Liver (tissue), 9 donors: Measurements from ENCODE around the gene TRIM45. TPM values are rescaled to one million over a fixed set of nuclear protein-coding genes. Genes with fewer than 3 reads are reported as not detected.

Experiments
- DNase-seq: peaks from one replicate; pipeline ENCODE4 v3.0.0-alpha.2; 2017; ENCODE audit warnings: low spot score
- H3K27ac ChIP-seq, 2 donors: one replicate each; pipeline ENCODE4 v1.7.0; 2013; ENCODE audit warnings: inconsistent platforms in 2 of 2, low read length in 2 of 2, control low read depth in 1 of 2, low read depth in 1 of 2, mild to moderate bottlenecking in 1 of 2
- H3K27me3 ChIP-seq, 4 donors: one replicate each; pipeline versions ENCODE4 v1.6.1 to v1.7.0; 2013; ENCODE audit warnings: low read length in 3 of 4, inconsistent platforms in 1 of 4, mild to moderate bottlenecking in 1 of 4, moderate library complexity in 1 of 4; ENCODE audit not compliant: control insufficient read depth in 4 of 4, insufficient read depth in 4 of 4
- H3K36me3 ChIP-seq, 4 donors: one replicate each; pipeline versions ENCODE4 v1.6.1 to v1.7.0; 2013; ENCODE audit warnings: low read length in 3 of 4, mild to moderate bottlenecking in 3 of 4, low read depth in 1 of 4, moderate library complexity in 1 of 4; ENCODE audit not compliant: control insufficient read depth in 4 of 4, insufficient read depth in 3 of 4
- H3K4me1 ChIP-seq, 4 donors: one replicate each; pipeline versions ENCODE4 v1.6.1 to v1.7.0; 2013; ENCODE audit warnings: low read length in 3 of 4, mild to moderate bottlenecking in 3 of 4, moderate library complexity in 1 of 4; ENCODE audit not compliant: control insufficient read depth in 4 of 4, insufficient read depth in 4 of 4
- H3K4me3 ChIP-seq, 3 donors: one replicate each; pipeline versions ENCODE4 v1.6.1 to v1.7.0; 2013; ENCODE audit warnings: low read length in 3 of 3, control low read depth in 1 of 3, low read depth in 1 of 3, mild to moderate bottlenecking in 1 of 3
- H3K9ac ChIP-seq, 2 donors: one replicate each; pipeline ENCODE4 v1.7.0; 2013; ENCODE audit warnings: low read length in 2 of 2, mild to moderate bottlenecking in 2 of 2, moderate library complexity in 2 of 2, control low read depth in 1 of 2, low read depth in 1 of 2
- H3K9me3 ChIP-seq, 4 donors: one replicate each; pipeline versions ENCODE4 v1.6.1 to v1.7.0; 2013; ENCODE audit warnings: low read length in 3 of 4; ENCODE audit not compliant: control insufficient read depth in 4 of 4
- EGR1 ChIP-seq, 2 donors: IDR thresholded peaks; 2 replicates each; pipeline ENCODE4 v1.6.1; 2016 to 2018; ENCODE audit warnings: antibody characterized with exemption in 2 of 2, low read depth in 2 of 2
- FOXA1 ChIP-seq: IDR thresholded peaks from 2 replicates; pipeline ENCODE4 v1.6.1; 2016; ENCODE audit warnings: antibody characterized with exemption
- FOXA2 ChIP-seq: IDR thresholded peaks from 2 replicates; pipeline ENCODE4 v1.6.1; 2016; ENCODE audit warnings: antibody characterized with exemption
- GABPA ChIP-seq, 2 donors: IDR thresholded peaks in 1 of 2; conservative IDR thresholded peaks in 1 of 2; 2 replicates each; pipeline ENCODE4 v1.6.1; 2016; ENCODE audit warnings: antibody characterized with exemption in 2 of 2, mild to moderate bottlenecking in 1 of 2, moderate library complexity in 1 of 2
- HNF4A ChIP-seq, 2 donors: conservative IDR thresholded peaks; 2 replicates each; pipeline ENCODE4 v1.6.1; 2016; ENCODE audit warnings: antibody characterized with exemption in 2 of 2, mild to moderate bottlenecking in 2 of 2
- HNF4G ChIP-seq: IDR thresholded peaks from 2 replicates; pipeline ENCODE4 v1.6.1; 2016; ENCODE audit warnings: antibody characterized with exemption
- JUND ChIP-seq, 2 donors: IDR thresholded peaks; 2 replicates each; pipeline ENCODE4 v1.6.1; 2016; ENCODE audit warnings: antibody characterized with exemption in 2 of 2
- NR2F2 ChIP-seq: IDR thresholded peaks from 2 replicates; pipeline ENCODE4 v1.6.1; 2016; ENCODE audit warnings: antibody characterized with exemption
- RAD21 ChIP-seq, 2 donors: IDR thresholded peaks; 2 replicates each; pipeline ENCODE4 v1.6.1; 2016; ENCODE audit warnings: antibody characterized with exemption in 2 of 2, mild to moderate bottlenecking in 2 of 2
- RXRA ChIP-seq, 2 donors: IDR thresholded peaks; 2 replicates each; pipeline ENCODE4 v1.6.1; 2017 to 2018; ENCODE audit warnings: antibody characterized with exemption in 2 of 2, mild to moderate bottlenecking in 1 of 2
- SP1 ChIP-seq: IDR thresholded peaks from 2 replicates; pipeline ENCODE4 v1.6.1; 2018; ENCODE audit warnings: antibody characterized with exemption, mild to moderate bottlenecking
- TAF1 ChIP-seq: conservative IDR thresholded peaks from 2 replicates; pipeline ENCODE4 v1.6.1; 2016; ENCODE audit warnings: antibody characterized with exemption, mild to moderate bottlenecking
- YY1 ChIP-seq: IDR thresholded peaks from 2 replicates; pipeline ENCODE4 v1.6.1; 2016; ENCODE audit warnings: antibody characterized with exemption, mild to moderate bottlenecking
- WGBS: extraction: QIAGEN DNeasy Blood & Tissue Kit; methylation state at CpG from one replicate; pipeline ENCODE4 v1.1.7; 2013; 5-methylcytosine and 5-hydroxymethylcytosine counted together
- polyA plus RNA-seq, 2 donors: library from polyadenylated mRNA; stranded (reverse) in 1 of 2; unstranded in 1 of 2; fragments of 200-250 nt in 1 of 2; fragments of >200 nt in 1 of 2; fragmentation: Nextera tagmentation in 1 of 2; extraction: Ambion mirVana in 1 of 2; gene quantifications; one replicate each; pipeline versions ENCODE4 v1.2.1 to v1.2.3, GENCODE V29; 2013 to 2015
- total RNA-seq, 2 donors: library from RNA; depleted of rRNA; stranded (reverse); fragments of >200 nt; gene quantifications; one replicate each; pipeline ENCODE4 v1.2.3, GENCODE V29; 2014
- TF ChIP-seq, protein P1 (sequence below): fragments of 150-350 bp; IDR thresholded peaks from 2 replicates; pipeline ENCODE4 v1.5.1; 2017; ENCODE audit warnings: improper control_type of control experiment, low read depth, low read length; ENCODE audit not compliant: missing input control
- TF ChIP-seq, protein P2 (sequence below): IDR thresholded peaks from 2 replicates; pipeline ENCODE4 v1.6.1; 2016; ENCODE audit warnings: antibody characterized with exemption
- TF ChIP-seq, protein P3 (sequence below): IDR thresholded peaks from 2 replicates; pipeline ENCODE4 v1.6.1; 2016; ENCODE audit warnings: antibody characterized with exemption
- TF ChIP-seq, protein P4 (sequence below): IDR thresholded peaks from 2 replicates; pipeline ENCODE4 v1.6.1; 2016; ENCODE audit warnings: antibody characterized with exemption, mild to moderate bottlenecking
- TF ChIP-seq, protein P5 (sequence below): IDR thresholded peaks from 2 replicates; pipeline ENCODE4 v1.6.1; 2016; ENCODE audit warnings: antibody characterized with exemption
- donor health status: healthy.
- donor health status: healthy.
- donor health status: healthy.
- donor health status: healthy.
- donor health status: healthy.

Gene TRIM45
- total and polyA plus RNA-seq, 4 donors = 0.28 to 1.5 (median 0.52) TPM

DNA sequence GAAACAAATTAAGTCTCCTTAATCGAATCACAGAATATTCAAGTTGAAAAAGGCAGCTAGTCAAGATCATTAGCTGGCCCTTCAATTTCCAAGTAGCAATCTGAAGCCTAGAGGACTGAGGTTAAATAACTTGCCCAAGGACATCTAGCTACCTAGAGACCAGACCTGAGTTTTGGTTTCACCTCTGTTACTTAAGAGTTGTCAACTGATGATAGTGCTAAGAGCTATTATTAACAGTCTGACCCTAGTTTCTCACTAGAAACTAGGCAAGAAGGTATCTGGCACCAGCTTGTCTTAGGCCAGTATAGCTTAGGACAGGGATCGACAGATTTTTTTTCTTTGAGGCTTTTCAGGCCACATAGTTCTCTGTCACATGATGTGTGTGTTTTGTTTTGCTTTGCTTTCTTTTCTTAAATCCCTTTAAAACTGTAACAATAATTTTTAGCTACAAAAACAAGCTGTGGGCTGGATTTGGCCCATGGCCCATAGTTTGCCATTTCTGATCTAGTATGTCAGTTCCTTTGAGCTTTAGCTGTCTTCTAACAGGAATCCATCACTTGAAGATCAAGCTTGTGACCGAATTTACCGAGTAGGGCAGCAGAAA, 23.2 kb downstream of the TRIM45 start:
- 98% methylated on average over 4 of the region's 4 CpGs for WGBS

DNA sequence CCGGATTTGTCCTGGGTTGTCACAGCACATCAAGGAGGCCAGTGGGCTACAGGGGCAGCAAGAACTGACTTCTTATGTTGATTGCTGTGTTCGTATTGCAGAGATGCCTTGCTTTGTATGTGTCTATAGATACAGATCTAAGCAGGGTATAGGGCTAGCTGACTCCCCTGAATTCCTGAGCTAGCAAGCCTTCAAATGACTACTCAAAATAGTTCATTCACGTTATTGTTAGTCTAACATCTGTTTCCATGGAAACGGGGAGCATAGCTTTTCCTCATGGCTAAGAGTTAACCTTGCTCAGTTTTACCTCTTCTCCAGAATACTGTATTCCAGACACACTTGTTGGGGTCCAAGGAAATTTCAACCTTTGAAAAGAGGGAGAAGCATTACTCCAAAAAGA, 24.1 kb downstream of the TRIM45 start:
- DNase-seq = no peak
- H3K4me3 ChIP-seq = no peak overlapping the region
- no peak overlapping the region for H3K27ac ChIP-seq
- H3K4me1 ChIP-seq = no peaks in the 10 kb centered on the region
- no peaks in the 10 kb centered on the region for H3K9me3 ChIP-seq
- H3K27me3 ChIP-seq = no peaks in the 10 kb centered on the region
- H3K9ac ChIP-seq = no peak overlapping the region
- TF ChIP-seq NR2F2 (no peak), FOXA2 (no peak), FOXA1 (no peak), EGR1 (IDR thresholded peaks at IDR 0.05; ENCODE audit: low read depth in 2 of 2) (no peak), JUND (IDR thresholded peaks at IDR 0.05) (no peak), TAF1 (no peak), RAD21 (IDR thresholded peaks at IDR 0.05) (no peak), HNF4A (conservative IDR thresholded peaks at IDR 0.05) (no peak), HNF4G (no peak), YY1 (no peak), SP1 (no peak), RXRA (IDR thresholded peaks at IDR 0.05) (no peak), GABPA (IDR thresholded peaks at IDR 0.05 in 1 of 2, conservative IDR thresholded peaks at IDR 0.05 in 1 of 2) (no peak)
- TF ChIP-seq, protein P1, sequence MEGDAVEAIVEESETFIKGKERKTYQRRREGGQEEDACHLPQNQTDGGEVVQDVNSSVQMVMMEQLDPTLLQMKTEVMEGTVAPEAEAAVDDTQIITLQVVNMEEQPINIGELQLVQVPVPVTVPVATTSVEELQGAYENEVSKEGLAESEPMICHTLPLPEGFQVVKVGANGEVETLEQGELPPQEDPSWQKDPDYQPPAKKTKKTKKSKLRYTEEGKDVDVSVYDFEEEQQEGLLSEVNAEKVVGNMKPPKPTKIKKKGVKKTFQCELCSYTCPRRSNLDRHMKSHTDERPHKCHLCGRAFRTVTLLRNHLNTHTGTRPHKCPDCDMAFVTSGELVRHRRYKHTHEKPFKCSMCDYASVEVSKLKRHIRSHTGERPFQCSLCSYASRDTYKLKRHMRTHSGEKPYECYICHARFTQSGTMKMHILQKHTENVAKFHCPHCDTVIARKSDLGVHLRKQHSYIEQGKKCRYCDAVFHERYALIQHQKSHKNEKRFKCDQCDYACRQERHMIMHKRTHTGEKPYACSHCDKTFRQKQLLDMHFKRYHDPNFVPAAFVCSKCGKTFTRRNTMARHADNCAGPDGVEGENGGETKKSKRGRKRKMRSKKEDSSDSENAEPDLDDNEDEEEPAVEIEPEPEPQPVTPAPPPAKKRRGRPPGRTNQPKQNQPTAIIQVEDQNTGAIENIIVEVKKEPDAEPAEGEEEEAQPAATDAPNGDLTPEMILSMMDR = no peak
- TF ChIP-seq, protein P2, sequence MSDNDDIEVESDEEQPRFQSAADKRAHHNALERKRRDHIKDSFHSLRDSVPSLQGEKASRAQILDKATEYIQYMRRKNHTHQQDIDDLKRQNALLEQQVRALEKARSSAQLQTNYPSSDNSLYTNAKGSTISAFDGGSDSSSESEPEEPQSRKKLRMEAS = no peak
- TF ChIP-seq, protein P3, sequence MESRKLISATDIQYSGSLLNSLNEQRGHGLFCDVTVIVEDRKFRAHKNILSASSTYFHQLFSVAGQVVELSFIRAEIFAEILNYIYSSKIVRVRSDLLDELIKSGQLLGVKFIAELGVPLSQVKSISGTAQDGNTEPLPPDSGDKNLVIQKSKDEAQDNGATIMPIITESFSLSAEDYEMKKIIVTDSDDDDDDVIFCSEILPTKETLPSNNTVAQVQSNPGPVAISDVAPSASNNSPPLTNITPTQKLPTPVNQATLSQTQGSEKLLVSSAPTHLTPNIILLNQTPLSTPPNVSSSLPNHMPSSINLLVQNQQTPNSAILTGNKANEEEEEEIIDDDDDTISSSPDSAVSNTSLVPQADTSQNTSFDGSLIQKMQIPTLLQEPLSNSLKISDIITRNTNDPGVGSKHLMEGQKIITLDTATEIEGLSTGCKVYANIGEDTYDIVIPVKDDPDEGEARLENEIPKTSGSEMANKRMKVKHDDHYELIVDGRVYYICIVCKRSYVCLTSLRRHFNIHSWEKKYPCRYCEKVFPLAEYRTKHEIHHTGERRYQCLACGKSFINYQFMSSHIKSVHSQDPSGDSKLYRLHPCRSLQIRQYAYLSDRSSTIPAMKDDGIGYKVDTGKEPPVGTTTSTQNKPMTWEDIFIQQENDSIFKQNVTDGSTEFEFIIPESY = no peak
- TF ChIP-seq, protein P4, sequence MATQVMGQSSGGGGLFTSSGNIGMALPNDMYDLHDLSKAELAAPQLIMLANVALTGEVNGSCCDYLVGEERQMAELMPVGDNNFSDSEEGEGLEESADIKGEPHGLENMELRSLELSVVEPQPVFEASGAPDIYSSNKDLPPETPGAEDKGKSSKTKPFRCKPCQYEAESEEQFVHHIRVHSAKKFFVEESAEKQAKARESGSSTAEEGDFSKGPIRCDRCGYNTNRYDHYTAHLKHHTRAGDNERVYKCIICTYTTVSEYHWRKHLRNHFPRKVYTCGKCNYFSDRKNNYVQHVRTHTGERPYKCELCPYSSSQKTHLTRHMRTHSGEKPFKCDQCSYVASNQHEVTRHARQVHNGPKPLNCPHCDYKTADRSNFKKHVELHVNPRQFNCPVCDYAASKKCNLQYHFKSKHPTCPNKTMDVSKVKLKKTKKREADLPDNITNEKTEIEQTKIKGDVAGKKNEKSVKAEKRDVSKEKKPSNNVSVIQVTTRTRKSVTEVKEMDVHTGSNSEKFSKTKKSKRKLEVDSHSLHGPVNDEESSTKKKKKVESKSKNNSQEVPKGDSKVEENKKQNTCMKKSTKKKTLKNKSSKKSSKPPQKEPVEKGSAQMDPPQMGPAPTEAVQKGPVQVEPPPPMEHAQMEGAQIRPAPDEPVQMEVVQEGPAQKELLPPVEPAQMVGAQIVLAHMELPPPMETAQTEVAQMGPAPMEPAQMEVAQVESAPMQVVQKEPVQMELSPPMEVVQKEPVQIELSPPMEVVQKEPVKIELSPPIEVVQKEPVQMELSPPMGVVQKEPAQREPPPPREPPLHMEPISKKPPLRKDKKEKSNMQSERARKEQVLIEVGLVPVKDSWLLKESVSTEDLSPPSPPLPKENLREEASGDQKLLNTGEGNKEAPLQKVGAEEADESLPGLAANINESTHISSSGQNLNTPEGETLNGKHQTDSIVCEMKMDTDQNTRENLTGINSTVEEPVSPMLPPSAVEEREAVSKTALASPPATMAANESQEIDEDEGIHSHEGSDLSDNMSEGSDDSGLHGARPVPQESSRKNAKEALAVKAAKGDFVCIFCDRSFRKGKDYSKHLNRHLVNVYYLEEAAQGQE = no peak
- TF ChIP-seq, protein P5, sequence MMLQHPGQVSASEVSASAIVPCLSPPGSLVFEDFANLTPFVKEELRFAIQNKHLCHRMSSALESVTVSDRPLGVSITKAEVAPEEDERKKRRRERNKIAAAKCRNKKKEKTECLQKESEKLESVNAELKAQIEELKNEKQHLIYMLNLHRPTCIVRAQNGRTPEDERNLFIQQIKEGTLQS = no peak
- WGBS = 91% methylated on average over 4 of the region's 4 CpGs
- H3K36me3 ChIP-seq = peaks cover 3 to 21% (median 7%) of the 10 kb centered on the region in 4 donors

More for the DNA sequence above, 23.2 kb downstream of the TRIM45 start:
- Histone ChIP-seq H3K36me3 (peaks cover 3 to 12% (median 4%) of the 10 kb centered on the region in 4 donors), H3K4me3 (no peak overlapping the region), H3K27me3 (no peaks in the 10 kb centered on the region), H3K4me1 (no peaks in the 10 kb centered on the region), H3K9me3 (no peaks in the 10 kb centered on the region), H3K9ac (no peak overlapping the region), H3K27ac (no peak overlapping the region)
- no peak for DNase-seq
- TF ChIP-seq GABPA (IDR thresholded peaks at IDR 0.05 in 1 of 2, conservative IDR thresholded peaks at IDR 0.05 in 1 of 2) (no peak), RAD21 (IDR thresholded peaks at IDR 0.05) (no peak)
